K562 (cell line): ENCODE results near the gene TICRR. TPM values are rescaled to one million over a fixed set of nuclear protein-coding genes. Genes with fewer than 3 reads are reported as not detected.

Source experiments
- ATAC-seq: fragments of 200-7000 bp; cut with Tn5 transposase; 3 replicates; pipeline ENCODE4 v1.9.1; 2020; ENCODE audit warnings: moderate library complexity
- BruUV-seq: library from RNA; stranded (reverse); fragments of 400-500 nt; replicated peaks from 2 replicates; lab custom pipeline; 2021; lab: Mats Ljungman, UMichigan
- CTCF ChIA-PET: fragments of 300-600 bp; formaldehyde crosslinking; extraction: SDS; loops from one replicate; lab custom pipeline; 2021; ENCODE audit warnings: low intra/inter-chr PET ratio; lab: Yijun Ruan, JAX
- POLR2A ChIA-PET: fragments of 300-600, 350-650 bp; sonication (Branson Sonifier 250); formaldehyde crosslinking; extraction: SDS; loops from one replicate; lab custom pipeline; 2021; ENCODE audit warnings: antibody characterized with exemption, inconsistent platforms; lab: Yijun Ruan, JAX
- DNase-seq, 4 experiments: peaks; one replicate each; pipeline versions ENCODE4 v3.0.0 to v3.0.0-alpha.2; 2011 to 2018; ENCODE audit warnings: low spot score in 3 of 4, mixed read lengths in 3 of 4; ENCODE audit errors: extremely low read depth in 1 of 4
- FAIRE-seq: peaks from 2 replicates; lab custom pipeline; 2011; peaks lifted over from hg19 to GRCh38; lab: Jason Lieb, UNC
- H2AFZ ChIP-seq: 2 replicates; pipeline ENCODE4 v1.6.0; 2011; ENCODE audit warnings: low read depth, low read length, control low read depth, inconsistent platforms
- H3K27ac ChIP-seq: fragments of 200-600 bp; 3 replicates; pipeline ENCODE4 v1.8.0; 2011; ENCODE audit warnings: low read depth, mild to moderate bottlenecking, control low read depth, inconsistent platforms, low read length, moderate library complexity, mixed read lengths; ENCODE audit errors: extremely low read depth
- H3K27me3 ChIP-seq, 2 experiments: fragments of 300-600 bp in 1 of 2; 2 replicates in 1 of 2; 3 replicates in 1 of 2; pipeline versions ENCODE4 v1.6.0 to v1.8.0; 2011; ENCODE audit warnings: inconsistent platforms in 2 of 2, low read length in 2 of 2, mild to moderate bottlenecking in 1 of 2, mixed read lengths in 1 of 2, moderate library complexity in 1 of 2; ENCODE audit not compliant: control insufficient read depth in 2 of 2, insufficient read depth in 2 of 2
- H3K36me3 ChIP-seq: fragments of 300-600 bp; 3 replicates; pipeline ENCODE4 v1.8.0; 2011; ENCODE audit warnings: mild to moderate bottlenecking, low read length, inconsistent platforms; ENCODE audit not compliant: control insufficient read depth, insufficient read depth
- H3K4me1 ChIP-seq, 2 experiments: fragments of 200-600 bp in 1 of 2; replicated peaks in 1 of 2; 2 replicates in 1 of 2; 3 replicates in 1 of 2; pipeline versions ENCODE4 v1.5.1 to v1.8.0; 2011; ENCODE audit warnings: inconsistent platforms in 2 of 2, low read length in 2 of 2, mild to moderate bottlenecking in 1 of 2, mixed read lengths in 1 of 2, moderate library complexity in 1 of 2; ENCODE audit not compliant: control insufficient read depth in 2 of 2, insufficient read depth in 2 of 2
- H3K4me2 ChIP-seq: 2 replicates; pipeline ENCODE4 v1.6.1; 2011; ENCODE audit warnings: low read length, control low read depth, inconsistent platforms, mixed read lengths; ENCODE audit not compliant: insufficient read depth
- H3K4me3 ChIP-seq: fragments of 200-600 bp; sonication (generic), shearing (Covaris generic); 2 replicates; pipeline ENCODE4 v1.5.1; 2016; ENCODE audit warnings: control low read depth, inconsistent platforms
- H3K79me2 ChIP-seq: fragments of 200-600 bp; 3 replicates; pipeline ENCODE4 v1.8.0; 2011; ENCODE audit warnings: low read length, inconsistent platforms; ENCODE audit not compliant: control insufficient read depth, insufficient read depth
- H3K9ac ChIP-seq, 2 experiments: 2 replicates each; pipeline versions ENCODE4 v1.6.0 to v1.6.1; 2011; ENCODE audit warnings: low read depth in 2 of 2, low read length in 2 of 2, control low read depth in 1 of 2, inconsistent platforms in 1 of 2, mild to moderate bottlenecking in 1 of 2, mixed read lengths in 1 of 2; ENCODE audit not compliant: insufficient read depth in 1 of 2
- H3K9me1 ChIP-seq: one replicate; pipeline ENCODE4 v1.6.0; 2011; ENCODE audit warnings: inconsistent platforms, mild to moderate bottlenecking, low read length, moderate library complexity; ENCODE audit not compliant: control insufficient read depth, insufficient read depth
- H3K9me3 ChIP-seq: replicated peaks from 2 replicates; pipeline ENCODE4 v1.5.1; 2011; ENCODE audit warnings: low read depth, low read length, inconsistent platforms; ENCODE audit not compliant: control insufficient read depth, insufficient read depth
- H4K20me1 ChIP-seq: replicated peaks from 2 replicates; pipeline ENCODE4 v1.6.1; 2011; ENCODE audit warnings: low read length, inconsistent platforms, mixed read lengths; ENCODE audit not compliant: control insufficient read depth, insufficient read depth
- ASH1L ChIP-seq: fragments of 450-650 bp; IDR thresholded peaks from 2 replicates; pipeline ENCODE4 v1.6.1; 2018; ENCODE audit warnings: borderline replicate concordance, mild to moderate bottlenecking, low read depth; ENCODE audit not compliant: partially characterized antibody
- FIP1L1 ChIP-seq: fragments of 200-400 bp; formaldehyde crosslinking; IDR thresholded peaks from 2 replicates; pipeline ENCODE4 v1.6.1; 2018; ENCODE audit warnings: mild to moderate bottlenecking, low read depth, low read length; ENCODE audit not compliant: poor library complexity, severe bottlenecking
- HDAC8 ChIP-seq: fragments of 450-650 bp; IDR thresholded peaks from 2 replicates; pipeline ENCODE4 v1.6.1; 2016; ENCODE audit warnings: mild to moderate bottlenecking, missing genetic modification characterization, moderate library complexity, missing compliant biosample characterization
- HSF4 ChIP-seq: fragments of 250-450 bp; sonication (Bioruptor Pico); IDR thresholded peaks from 2 replicates; pipeline ENCODE4 v2.1.2; 2022; ENCODE audit warnings: mild to moderate bottlenecking, moderate library complexity, borderline replicate concordance
- IFI16 ChIP-seq: fragments of 250-450 bp; sonication (Bioruptor Pico); IDR thresholded peaks from 2 replicates; pipeline ENCODE4 v2.1.2; 2022; ENCODE audit warnings: mild to moderate bottlenecking, inconsistent platforms
- RAD51 ChIP-seq: fragments of 450-650 bp; IDR thresholded peaks from 2 replicates; pipeline ENCODE4 v1.7.1; 2016; ENCODE audit warnings: low read depth, mild to moderate bottlenecking, borderline replicate concordance
- RBM17 ChIP-seq: fragments of 200-400 bp; formaldehyde crosslinking; IDR thresholded peaks from 2 replicates; pipeline ENCODE4 v1.6.1; 2017; ENCODE audit warnings: low read depth, mild to moderate bottlenecking, low read length, borderline replicate concordance
- RNF2 ChIP-seq: sonication (generic); IDR thresholded peaks from 2 replicates; pipeline ENCODE4 v1.6.1; 2016
- whole genome bisulfite sequencing: fragments of 100-300 bp; shearing (Covaris generic); methylation state at CpG from one replicate; pipeline ENCODE4 v1.1.6; 2016; ENCODE audit warnings: low coverage, mixed read lengths; ENCODE audit not compliant: insufficient coverage; ENCODE audit errors: missing lambda C conversion rate; 5-methylcytosine and 5-hydroxymethylcytosine counted together
- in situ Hi-C: fragments of 300-500 bp; cut with MboI; formaldehyde crosslinking; loops from 4 replicates; pipeline ENCODE4 v1.15.0; 2018; ENCODE audit warnings: inconsistent platforms, mixed read lengths
- intact Hi-C: fragments of 100-400 bp; cut with micrococcal nuclease; formaldehyde crosslinking; loops from 2 replicates; pipeline ENCODE4 v1.14.2; 2022
- polyA plus RNA-seq, 8 experiments: library from polyadenylated mRNA; depleted of rRNA in 4 of 8; stranded (reverse) in 5 of 8; unstranded in 3 of 8; fragments of >200 nt; fragmentation: Nextera tagmentation in 2 of 8; fragmentation: Illumina TruSeq in 1 of 8; extraction: Ambion mirVana in 2 of 8; extraction: Trizol in 1 of 8; gene quantifications; 2 replicates each; pipeline versions ENCODE4 v1.2.1 to v1.2.3, GENCODE V29; 2011 to 2014; ENCODE audit warnings: inconsistent platforms in 1 of 8, missing spikeins in 1 of 8
- total RNA-seq, 7 experiments: library from RNA; depleted of rRNA in 6 of 7; stranded (reverse); fragments of >200 nt in 6 of 7; fragmentation: Illumina TruSeq in 2 of 7; extraction: Trizol in 2 of 7; gene quantifications; 2 replicates each; pipeline versions ENCODE4 v1.2.1 to v1.2.3, GENCODE V29; 2011 to 2021; ENCODE audit warnings: low replicate concordance in 1 of 7
- TF ChIP-seq, protein P1 (sequence below): IDR thresholded peaks from 3 replicates; pipeline ENCODE4 v1.6.1; 2011; ENCODE audit warnings: borderline replicate concordance, mild to moderate bottlenecking, moderate library complexity; ENCODE audit not compliant: insufficient read length; ENCODE audit errors: extremely low read depth
- TF ChIP-seq, protein P2 (sequence below), 2 experiments: fragments of 450-650 bp in 1 of 2; sonication (generic) in 1 of 2; formaldehyde crosslinking in 1 of 2; IDR thresholded peaks in 1 of 2; conservative IDR thresholded peaks in 1 of 2; 2 replicates each; pipeline versions ENCODE4 v1.6.1 to v1.8.1; 2016 to 2023; ENCODE audit warnings: mild to moderate bottlenecking in 2 of 2, moderate library complexity in 2 of 2, inconsistent platforms in 1 of 2, missing genetic modification reagents in 1 of 2
- TF ChIP-seq, protein P3 (sequence below): IDR thresholded peaks from 2 replicates; pipeline ENCODE4 v1.6.1; 2011; ENCODE audit not compliant: insufficient read length; ENCODE audit errors: extremely low read depth
- TF ChIP-seq, protein P4 (sequence below): fragments of 250-450 bp; sonication (Bioruptor Pico); IDR thresholded peaks from 2 replicates; pipeline ENCODE4 v1.8.0; 2021; ENCODE audit warnings: borderline replicate concordance, mild to moderate bottlenecking, moderate library complexity; ENCODE audit not compliant: poor library complexity, severe bottlenecking

Gene TICRR
- total and polyA plus RNA-seq, 9 of the 15 experiments (the other 6 are each of a cell fraction or from before 2014, with no cell fraction given), result 0.84 to 22.9 (median 13.7) TPM

DNA sequence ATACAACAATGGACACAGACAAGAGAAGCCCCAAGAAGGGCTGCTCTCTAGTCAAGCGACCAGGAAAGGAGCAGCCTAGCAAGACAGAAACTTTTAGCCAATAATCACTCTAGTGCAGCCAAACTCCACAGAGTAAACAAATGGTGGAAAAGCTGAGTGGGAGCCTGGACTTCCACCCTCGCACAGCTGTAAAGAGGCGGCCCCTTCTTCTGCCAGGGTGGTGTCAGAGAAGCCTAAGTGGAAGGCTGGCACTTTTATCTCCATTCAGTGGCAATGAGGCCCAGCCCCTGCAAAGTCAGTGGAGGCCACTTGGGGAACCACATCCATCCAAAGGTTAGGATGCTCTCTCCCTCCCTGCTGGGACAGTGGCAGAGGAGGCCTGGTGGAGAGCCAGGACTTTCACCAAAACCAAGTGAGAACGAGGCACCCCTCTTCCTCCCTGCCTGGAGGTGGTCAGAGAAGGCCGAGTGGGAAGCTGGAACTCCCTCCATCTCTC lies 15.5 kb upstream of the TICRR start:
- no peaks in the 10 kb centered on the region for H3K9me3 ChIP-seq
- no peak overlapping the region for H3K4me2 ChIP-seq
- no peaks in the 10 kb centered on the region for H3K79me2 ChIP-seq
- no peak overlapping the region for H3K27ac ChIP-seq
- no peaks in the 10 kb centered on the region for H3K36me3 ChIP-seq
- H3K9me1 ChIP-seq, result no peaks in the 10 kb centered on the region
- no peak overlapping the region for H3K9ac ChIP-seq
- in situ Hi-C loops (no loop called here), intact Hi-C loops (loop anchor here (10.0 kb wide), 1 partner anchor 205 kb away; no protein-coding TSS in a partner anchor)
- no peak overlapping the region for H3K4me3 ChIP-seq
- no TSS peak for BruUV-seq
- ChIA-PET POLR2A (interaction anchor here (1.2 kb wide), 1 partner anchor 10 kb away, joined by 3 read pairs; no protein-coding TSS in a partner anchor), CTCF (no interaction called here)
- H3K4me1 ChIP-seq, result no peaks in the 10 kb centered on the region
- WGBS, result 0% methylated on average over 5 of the region's 5 CpGs
- H2AFZ ChIP-seq, result no peak overlapping the region
- DNase-seq (no peak), FAIRE-seq (no peak), ATAC-seq (no peak)
- no peaks in the 10 kb centered on the region for H4K20me1 ChIP-seq
- peaks cover 10 to 24% of the 10 kb centered on the region in 2 experiments; a peak in 3 of 5 replicates for H3K27me3 ChIP-seq
- TF ChIP-seq RBM17 (no peak), FIP1L1 (no peak), HSF4 (CRISPR knock-in tag) (no peak), RNF2 (no peak), HDAC8 (tag) (no peak), IFI16 (CRISPR knock-in tag) (no peak), RAD51 (no peak), ASH1L (no peak)
- TF ChIP-seq, protein P1, sequence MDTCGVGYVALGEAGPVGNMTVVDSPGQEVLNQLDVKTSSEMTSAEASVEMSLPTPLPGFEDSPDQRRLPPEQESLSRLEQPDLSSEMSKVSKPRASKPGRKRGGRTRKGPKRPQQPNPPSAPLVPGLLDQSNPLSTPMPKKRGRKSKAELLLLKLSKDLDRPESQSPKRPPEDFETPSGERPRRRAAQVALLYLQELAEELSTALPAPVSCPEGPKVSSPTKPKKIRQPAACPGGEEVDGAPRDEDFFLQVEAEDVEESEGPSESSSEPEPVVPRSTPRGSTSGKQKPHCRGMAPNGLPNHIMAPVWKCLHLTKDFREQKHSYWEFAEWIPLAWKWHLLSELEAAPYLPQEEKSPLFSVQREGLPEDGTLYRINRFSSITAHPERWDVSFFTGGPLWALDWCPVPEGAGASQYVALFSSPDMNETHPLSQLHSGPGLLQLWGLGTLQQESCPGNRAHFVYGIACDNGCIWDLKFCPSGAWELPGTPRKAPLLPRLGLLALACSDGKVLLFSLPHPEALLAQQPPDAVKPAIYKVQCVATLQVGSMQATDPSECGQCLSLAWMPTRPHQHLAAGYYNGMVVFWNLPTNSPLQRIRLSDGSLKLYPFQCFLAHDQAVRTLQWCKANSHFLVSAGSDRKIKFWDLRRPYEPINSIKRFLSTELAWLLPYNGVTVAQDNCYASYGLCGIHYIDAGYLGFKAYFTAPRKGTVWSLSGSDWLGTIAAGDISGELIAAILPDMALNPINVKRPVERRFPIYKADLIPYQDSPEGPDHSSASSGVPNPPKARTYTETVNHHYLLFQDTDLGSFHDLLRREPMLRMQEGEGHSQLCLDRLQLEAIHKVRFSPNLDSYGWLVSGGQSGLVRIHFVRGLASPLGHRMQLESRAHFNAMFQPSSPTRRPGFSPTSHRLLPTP, result no peak
- TF ChIP-seq, protein P2, sequence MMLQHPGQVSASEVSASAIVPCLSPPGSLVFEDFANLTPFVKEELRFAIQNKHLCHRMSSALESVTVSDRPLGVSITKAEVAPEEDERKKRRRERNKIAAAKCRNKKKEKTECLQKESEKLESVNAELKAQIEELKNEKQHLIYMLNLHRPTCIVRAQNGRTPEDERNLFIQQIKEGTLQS (IDR thresholded peaks at IDR 0.05), result no peak
- TF ChIP-seq, protein P2 (CRISPR knock-in tag; conservative IDR thresholded peaks at IDR 0.05), result no peak
- TF ChIP-seq, protein P3, sequence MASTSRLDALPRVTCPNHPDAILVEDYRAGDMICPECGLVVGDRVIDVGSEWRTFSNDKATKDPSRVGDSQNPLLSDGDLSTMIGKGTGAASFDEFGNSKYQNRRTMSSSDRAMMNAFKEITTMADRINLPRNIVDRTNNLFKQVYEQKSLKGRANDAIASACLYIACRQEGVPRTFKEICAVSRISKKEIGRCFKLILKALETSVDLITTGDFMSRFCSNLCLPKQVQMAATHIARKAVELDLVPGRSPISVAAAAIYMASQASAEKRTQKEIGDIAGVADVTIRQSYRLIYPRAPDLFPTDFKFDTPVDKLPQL, result no peak
- TF ChIP-seq, protein P4, sequence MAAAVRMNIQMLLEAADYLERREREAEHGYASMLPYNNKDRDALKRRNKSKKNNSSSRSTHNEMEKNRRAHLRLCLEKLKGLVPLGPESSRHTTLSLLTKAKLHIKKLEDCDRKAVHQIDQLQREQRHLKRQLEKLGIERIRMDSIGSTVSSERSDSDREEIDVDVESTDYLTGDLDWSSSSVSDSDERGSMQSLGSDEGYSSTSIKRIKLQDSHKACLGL (CRISPR knock-in tag), result no peak
